Spleen (tissue), 11 donors: ENCODE data around the gene CASP6. TPM values are rescaled to one million over a fixed set of nuclear protein-coding genes. Genes with fewer than 3 reads are reported as not detected.

ENCODE experiments used
- DNase-seq: peaks from one replicate; pipeline ENCODE4 v3.0.0-alpha.2; 2020
- H3K27ac ChIP-seq, 8 donors: fragments of 200-600 bp; sonication (generic) in 7 of 8; 1 replicate in 4 of 8; 2 replicates in 4 of 8; pipeline versions ENCODE4 v1.5.0 to v1.8.0; 2016 to 2021; ENCODE audit warnings: inconsistent platforms in 4 of 8, mild to moderate bottlenecking in 4 of 8, moderate library complexity in 1 of 8
- H3K27me3 ChIP-seq, 7 donors: fragments of 200-600 bp; sonication (generic) in 6 of 7; replicated peaks in 1 of 7; 1 replicate in 4 of 7; 2 replicates in 3 of 7; pipeline versions ENCODE4 v1.5.0 to v1.8.0; 2016 to 2021; ENCODE audit warnings: inconsistent platforms in 3 of 7, mild to moderate bottlenecking in 1 of 7
- H3K36me3 ChIP-seq, 6 donors: fragments of 200-600 bp; sonication (generic) in 5 of 6; 1 replicate in 4 of 6; 2 replicates in 2 of 6; pipeline versions ENCODE4 v1.5.0 to v1.8.0; 2016 to 2021; ENCODE audit warnings: inconsistent platforms in 2 of 6
- H3K4me1 ChIP-seq, 6 donors: fragments of 200-600 bp; sonication (generic) in 5 of 6; 1 replicate in 3 of 6; 2 replicates in 3 of 6; pipeline versions ENCODE4 v1.5.0 to v1.8.0; 2016 to 2021; ENCODE audit warnings: inconsistent platforms in 3 of 6
- H3K4me3 ChIP-seq, 8 donors: fragments of 200-600 bp; sonication (generic) in 7 of 8; 1 replicate in 4 of 8; 2 replicates in 4 of 8; pipeline versions ENCODE4 v1.5.0 to v1.8.0; 2016 to 2021; ENCODE audit warnings: inconsistent platforms in 4 of 8, mild to moderate bottlenecking in 4 of 8, moderate library complexity in 2 of 8
- H3K9me3 ChIP-seq, 8 donors: fragments of 200-600 bp; sonication (generic) in 7 of 8; 1 replicate in 4 of 8; 2 replicates in 4 of 8; pipeline versions ENCODE4 v1.5.0 to v1.8.0; 2016 to 2021; ENCODE audit warnings: inconsistent platforms in 4 of 8
- POLR2A ChIP-seq, 3 donors: fragments of 450-650 bp; IDR thresholded peaks; one replicate each; pipeline ENCODE4 v1.5.1; 2017; ENCODE audit warnings: antibody characterized with exemption in 3 of 3, mild to moderate bottlenecking in 1 of 3
- POLR2AphosphoS5 ChIP-seq, 3 donors: sonication (generic); formaldehyde crosslinking; IDR thresholded peaks; one replicate each; pipeline ENCODE4 v1.5.1; 2017; ENCODE audit warnings: antibody characterized with exemption in 3 of 3
- WGBS, 5 donors: extraction: QIAGEN DNeasy Blood & Tissue Kit in 3 of 5; methylation state at CpG; one replicate each; pipeline versions ENCODE4 v1.1.5 to v1.1.7; 2013 to 2018; 5-methylcytosine and 5-hydroxymethylcytosine counted together
- intact Hi-C: fragments of 100-400 bp; cut with DNase I; formaldehyde crosslinking; loops from one replicate; pipeline ENCODE4 v1.15.0; 2023; ENCODE audit warnings: low total_unique reads
- polyA plus RNA-seq, 3 donors: library from polyadenylated mRNA; stranded (reverse); fragments of 200-250 nt; gene quantifications; one replicate each; pipeline ENCODE4 v1.2.1, GENCODE V29; 2013
- total RNA-seq, 7 donors: library from RNA; depleted of rRNA in 3 of 7; stranded (reverse); fragments of >200 nt in 3 of 7; fragmentation: NEBNext Ultra II Directional in 4 of 7; extraction: Animal tissue kit (Norgen Biotek cat#: 25700) in 4 of 7; gene quantifications; one replicate each; pipeline versions ENCODE4 v1.1.0 to v1.2.1, GENCODE V29; 2016 to 2021
- TF ChIP-seq, protein P1 (sequence below), 11 experiments: fragments of 200-600 bp in 7 of 11; fragments of 450-650 bp in 4 of 11; sonication (generic) in 4 of 11; IDR thresholded peaks in 8 of 11; conservative IDR thresholded peaks in 3 of 11; 1 replicate in 7 of 11; 2 replicates in 4 of 11; pipeline versions ENCODE4 v1.4.0 to v1.8.0; 2016 to 2021; ENCODE audit warnings: antibody characterized with exemption in 11 of 11, inconsistent platforms in 4 of 11, mild to moderate bottlenecking in 1 of 11
- donor health status: healthy with polysubstance abuse.
- donor health status: DM: no; HTN: no; CAD: no; lungs with moderate emphysema.
- donor health status: DM: no; HTN: no; CAD: no.
- donor health status: Bipolar disorder and iron deficiency.
- donor health status: healthy.
- donor health status: DM: no; HTN: no; CAD: no.
- donor health status: DM: yes; HTN: yes; CAD: no.

CASP6 gene
- total and polyA plus RNA-seq, 10 donors: 7.7 to 34.5 (median 14.6) TPM

DNA sequence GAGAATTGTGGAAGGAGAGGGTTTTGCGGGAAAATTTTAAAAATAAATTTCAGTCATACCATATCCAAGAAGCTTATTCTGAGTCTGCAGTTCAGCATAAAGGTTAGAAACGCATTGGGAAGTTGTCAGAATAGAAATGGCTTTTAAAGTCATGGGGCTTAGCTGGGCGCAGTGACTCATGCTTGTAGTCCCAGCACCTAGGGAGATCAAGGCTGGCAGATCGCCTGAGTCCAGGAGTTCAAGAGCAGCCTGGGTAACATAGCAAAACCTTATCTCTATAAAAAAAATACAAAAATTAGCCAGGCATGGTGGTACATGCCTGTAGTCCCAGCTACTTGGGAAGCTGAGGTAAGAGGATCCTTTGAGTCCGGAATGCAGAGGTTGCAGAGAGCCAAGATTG, 30.5 kb upstream of the CASP6 start:
- no peak overlapping the region for H3K4me3 ChIP-seq
- H3K36me3 ChIP-seq: no peaks in the 10 kb centered on the region
- H3K9me3 ChIP-seq: no peaks in the 10 kb centered on the region
- H3K4me1 ChIP-seq: peaks cover 0 to 19% (median 12%) of the 10 kb centered on the region in 6 donors
- no peak overlapping the region for H3K27ac ChIP-seq
- H3K27me3 ChIP-seq: no peaks in the 10 kb centered on the region
- 91 to 98% (median 93%) methylated on average over 5 of the region's 5 CpGs for WGBS, 5 donors
- DNase-seq: no peak
- TF ChIP-seq POLR2AphosphoS5 (IDR thresholded peaks at IDR 0.05) (no peak), POLR2A (IDR thresholded peaks at IDR 0.05) (no peak)
- TF ChIP-seq, protein P1, sequence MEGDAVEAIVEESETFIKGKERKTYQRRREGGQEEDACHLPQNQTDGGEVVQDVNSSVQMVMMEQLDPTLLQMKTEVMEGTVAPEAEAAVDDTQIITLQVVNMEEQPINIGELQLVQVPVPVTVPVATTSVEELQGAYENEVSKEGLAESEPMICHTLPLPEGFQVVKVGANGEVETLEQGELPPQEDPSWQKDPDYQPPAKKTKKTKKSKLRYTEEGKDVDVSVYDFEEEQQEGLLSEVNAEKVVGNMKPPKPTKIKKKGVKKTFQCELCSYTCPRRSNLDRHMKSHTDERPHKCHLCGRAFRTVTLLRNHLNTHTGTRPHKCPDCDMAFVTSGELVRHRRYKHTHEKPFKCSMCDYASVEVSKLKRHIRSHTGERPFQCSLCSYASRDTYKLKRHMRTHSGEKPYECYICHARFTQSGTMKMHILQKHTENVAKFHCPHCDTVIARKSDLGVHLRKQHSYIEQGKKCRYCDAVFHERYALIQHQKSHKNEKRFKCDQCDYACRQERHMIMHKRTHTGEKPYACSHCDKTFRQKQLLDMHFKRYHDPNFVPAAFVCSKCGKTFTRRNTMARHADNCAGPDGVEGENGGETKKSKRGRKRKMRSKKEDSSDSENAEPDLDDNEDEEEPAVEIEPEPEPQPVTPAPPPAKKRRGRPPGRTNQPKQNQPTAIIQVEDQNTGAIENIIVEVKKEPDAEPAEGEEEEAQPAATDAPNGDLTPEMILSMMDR (IDR thresholded peaks at IDR 0.05 in 8 of 11, conservative IDR thresholded peaks at IDR 0.05 in 3 of 11): no peak
- intact Hi-C loops: loop anchor here (10.0 kb wide), 2 partner anchors 71 to 309 kb away; partner anchors contain the start of gene CFI

DNA sequence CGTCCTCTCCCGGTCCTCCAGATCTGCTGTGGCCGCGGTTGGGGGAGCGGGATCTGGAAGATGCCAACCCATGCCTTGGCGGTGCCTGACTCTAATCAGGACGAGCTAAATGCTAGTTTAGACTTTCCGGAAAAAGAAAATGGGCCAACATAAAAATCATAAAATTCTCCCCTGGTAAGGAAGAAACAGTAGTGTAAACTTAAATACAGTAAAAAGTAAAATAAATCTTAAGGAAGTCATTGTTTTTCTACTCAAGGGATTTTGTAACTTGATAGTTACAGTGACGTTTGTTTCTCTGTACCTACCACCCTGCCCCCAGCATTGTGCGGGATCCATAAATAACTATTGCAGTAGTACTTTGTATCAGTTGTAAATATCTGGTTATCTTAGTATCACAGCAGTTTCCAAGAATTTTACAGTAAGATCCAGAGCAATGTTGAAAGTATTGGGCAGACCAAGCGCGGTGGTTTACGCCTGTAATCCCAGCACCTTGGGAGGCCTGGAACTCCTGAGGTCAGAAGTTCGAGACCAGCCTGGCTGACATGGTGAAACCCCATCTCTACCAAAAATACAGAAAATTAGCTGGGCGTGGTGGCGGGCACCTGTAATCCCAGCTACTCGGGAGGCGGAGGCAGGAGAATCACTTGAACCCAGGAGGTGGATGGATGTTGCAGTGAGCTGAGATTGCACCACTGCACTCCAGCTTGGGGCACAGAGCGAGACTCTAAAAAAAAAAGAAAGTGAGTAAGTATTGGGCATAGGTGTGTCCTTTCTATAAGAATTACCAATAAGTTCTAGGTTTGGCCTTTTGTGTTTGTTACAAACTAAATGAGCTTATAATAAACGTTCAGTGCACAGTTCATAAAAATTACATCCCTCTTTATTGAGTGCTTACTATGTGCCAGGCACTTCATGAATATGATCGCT, 27.6 kb upstream of the CASP6 start:
- no peaks in the 10 kb centered on the region for H3K27me3 ChIP-seq
- peak; percentile 70 for DNase-seq
- H3K9me3 ChIP-seq: no peaks in the 10 kb centered on the region
- H3K36me3 ChIP-seq: no peaks in the 10 kb centered on the region
- H3K27ac ChIP-seq: peak overlapping the region; percentile 51 to 91 (median 86)
- H3K4me1 ChIP-seq: peaks cover 7 to 32% (median 22%) of the 10 kb centered on the region in 6 donors
- WGBS, 5 donors: 56 to 58% (median 56%) methylated on average over 21 of the region's 21 CpGs
- H3K4me3 ChIP-seq: peak overlapping the region; percentile 77 to 95 (median 86)
- intact Hi-C loops: loop anchor here (10.0 kb wide), 2 partner anchors 74 to 306 kb away; partner anchors contain the start of gene CFI
- TF ChIP-seq POLR2AphosphoS5 (IDR thresholded peaks at IDR 0.05) (peak in 1 of 3 donors; percentile 35), POLR2A (IDR thresholded peaks at IDR 0.05) (no peak)
- TF ChIP-seq, protein P1 (IDR thresholded peaks at IDR 0.05 in 8 of 11, conservative IDR thresholded peaks at IDR 0.05 in 3 of 11): no peak

DNA sequence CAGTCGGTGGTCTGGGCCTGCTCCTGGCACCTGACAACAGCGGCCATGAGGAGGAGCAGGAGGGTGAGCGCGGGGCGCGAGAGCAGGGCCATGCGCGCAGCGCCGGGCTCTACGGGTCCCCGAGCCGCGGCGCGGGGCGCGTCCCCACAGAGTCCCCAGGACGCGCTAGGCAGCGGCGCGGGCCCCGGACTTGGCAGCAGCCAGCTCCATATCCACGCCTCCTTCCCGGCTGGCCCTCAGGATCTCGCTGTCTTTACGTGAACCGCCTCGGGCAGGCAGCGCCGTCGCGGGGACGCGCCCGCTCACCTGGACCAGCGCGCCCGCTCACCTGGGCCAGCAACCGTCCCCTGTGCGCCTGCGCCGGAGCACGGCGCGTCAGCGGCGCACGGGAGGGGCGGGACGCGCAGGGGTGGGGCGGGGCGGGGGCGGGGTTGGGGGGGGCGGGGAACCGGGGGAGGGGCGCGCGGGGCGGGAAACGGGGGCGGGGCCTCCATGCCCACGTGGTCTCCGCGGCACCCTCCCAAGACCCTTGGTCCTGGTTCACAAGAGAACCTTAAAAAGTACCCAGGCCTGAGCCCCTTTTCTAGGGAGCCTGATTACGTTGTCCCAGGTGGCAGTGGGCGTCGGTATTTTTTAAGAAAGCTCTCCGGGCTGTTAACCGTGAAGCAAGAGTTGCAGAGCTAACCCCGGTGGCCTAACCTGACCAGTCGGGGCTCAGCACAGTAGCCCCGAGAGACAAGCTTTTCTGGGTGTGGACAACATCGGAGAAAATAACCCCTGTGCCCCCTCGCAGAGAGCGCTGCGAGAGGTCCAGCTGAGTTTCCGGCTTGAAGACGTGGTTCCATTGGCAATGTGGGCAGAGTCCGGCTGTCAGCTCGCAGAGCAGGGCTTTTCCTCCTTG, 26.7 kb upstream of the CASP6 start, which contains the start of gene PLA2G12A:
Gene PLA2G12A (minus strand): TSS at position 353 of the 901 bp plus-strand sequence. CDS start 261 bp downstream, at position 92.
- H3K27ac ChIP-seq: peak within 1 kb of the TSS; percentile 77 to 91 (median 86)
- peak; percentile 94 for DNase-seq
- no peaks in the 10 kb centered on the region for H3K27me3 ChIP-seq
- peak; percentile 88 to 91 (median 88) for TF ChIP-seq POLR2AphosphoS5 (IDR thresholded peaks at IDR 0.05)
- peak in 2 of 3 donors; percentile 31 to 39 for TF ChIP-seq POLR2A (IDR thresholded peaks at IDR 0.05)
- TF ChIP-seq, protein P1 (IDR thresholded peaks at IDR 0.05 in 8 of 11, conservative IDR thresholded peaks at IDR 0.05 in 3 of 11): no peak
- H3K4me3 ChIP-seq: peak within 1 kb of the TSS; percentile 77 to 95 (median 86)
- WGBS, 5 donors: 0 to 1% (median 1%) methylated on average over 36 to 82 of the region's 83 CpGs
- peaks cover 7 to 32% (median 22%) of the 10 kb centered on the region in 6 donors for H3K4me1 ChIP-seq
- no peaks in the 10 kb centered on the region for H3K36me3 ChIP-seq
- intact Hi-C loops: loop anchor here (10.0 kb wide), 2 partner anchors 75 to 305 kb away; partner anchors contain the start of gene CFI
- H3K9me3 ChIP-seq: no peaks in the 10 kb centered on the region
